Pons (tissue), 1 donor: ENCODE measurements around the gene C16orf95.
"Not testable (repeated sequence)": the region's sequence is repeated elsewhere in the genome, so short reads cannot be mapped to it uniquely, and the experiment has no call there.

Experiments
- DNase-seq: peaks from one replicate; pipeline ENCODE4 v3.0.0-alpha.2; 2016; ENCODE audit warnings: low spot score

The C16orf95 gene

GRCh38 chr16:87286839-87287626 lies 30.2 kb downstream of the C16orf95 start:
- DNase-seq, result no peak

GRCh38 chr16:87284183-87284582 lies 33.0 kb downstream of the C16orf95 start:
- DNase-seq, result no peak

- no peak for DNase-seq
These were observed 38.0 kb downstream of the C16orf95 start for GRCh38 chr16:87279094-87279658.

- DNase-seq, result peak; percentile 61
These were observed 38.8 kb downstream of the C16orf95 start for GRCh38 chr16:87278191-87279093.

DNA sequence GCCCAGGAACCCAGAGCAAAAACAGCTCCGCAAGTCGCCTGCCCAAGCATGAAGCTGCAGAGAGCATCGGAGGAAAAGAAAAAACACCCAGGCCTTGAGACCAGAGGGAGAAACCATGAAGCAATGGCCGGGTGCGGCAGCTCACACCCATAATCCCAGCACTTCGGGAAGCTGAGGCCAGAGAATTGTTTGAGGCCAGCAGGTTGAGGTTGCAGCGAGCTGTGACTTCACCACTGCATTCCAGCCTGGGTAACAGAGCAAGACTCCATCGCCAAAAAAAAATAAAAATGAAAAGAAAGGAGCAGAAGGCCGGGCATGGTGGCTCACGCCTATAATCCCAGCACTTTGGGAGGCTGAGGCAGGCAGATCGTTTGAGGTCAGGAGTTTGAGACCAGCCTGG lies 40.3 kb downstream of the C16orf95 start:
- DNase-seq, result no peak

GRCh38 chr16:87276091-87276701 lies 41.0 kb downstream of the C16orf95 start:
- DNase-seq, result no peak

- no peak for DNase-seq
These were observed 42.4 kb downstream of the C16orf95 start for GRCh38 chr16:87274794-87275193.

GRCh38 chr16:87273471-87274030 lies 43.6 kb downstream of the C16orf95 start:
- DNase-seq, result no peak

DNA sequence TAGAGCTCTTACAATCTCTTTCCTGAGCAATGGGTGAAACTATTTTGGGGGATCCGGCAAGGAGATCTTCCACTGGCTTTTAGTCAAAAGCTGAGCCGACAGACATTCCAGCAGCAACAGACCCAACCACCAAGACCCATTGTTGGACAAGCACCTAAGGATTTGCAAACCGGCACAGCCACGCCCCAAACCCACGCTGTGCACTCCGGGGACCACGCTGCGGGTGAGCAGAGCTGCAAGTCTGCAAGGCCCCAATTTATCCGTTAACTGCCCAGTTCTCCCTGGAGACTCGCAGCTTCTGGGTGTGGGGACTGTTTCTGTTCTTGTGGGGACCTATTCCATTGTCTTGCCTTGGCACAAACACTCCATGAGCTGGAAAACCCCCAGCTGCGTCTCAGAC lies 45.9 kb downstream of the C16orf95 start:
- no peak for DNase-seq

- DNase-seq, result no peak
These were observed 49.6 kb downstream of the C16orf95 start for GRCh38 chr16:87267566-87267965.

- no peak for DNase-seq
These were observed 50.3 kb downstream of the C16orf95 start for GRCh38 chr16:87266846-87267245.

- DNase-seq, result no peak
These were observed 51.9 kb downstream of the C16orf95 start for GRCh38 chr16:87265261-87265660.

GRCh38 chr16:87264634-87265033 lies 52.6 kb downstream of the C16orf95 start:
- no peak for DNase-seq

DNA sequence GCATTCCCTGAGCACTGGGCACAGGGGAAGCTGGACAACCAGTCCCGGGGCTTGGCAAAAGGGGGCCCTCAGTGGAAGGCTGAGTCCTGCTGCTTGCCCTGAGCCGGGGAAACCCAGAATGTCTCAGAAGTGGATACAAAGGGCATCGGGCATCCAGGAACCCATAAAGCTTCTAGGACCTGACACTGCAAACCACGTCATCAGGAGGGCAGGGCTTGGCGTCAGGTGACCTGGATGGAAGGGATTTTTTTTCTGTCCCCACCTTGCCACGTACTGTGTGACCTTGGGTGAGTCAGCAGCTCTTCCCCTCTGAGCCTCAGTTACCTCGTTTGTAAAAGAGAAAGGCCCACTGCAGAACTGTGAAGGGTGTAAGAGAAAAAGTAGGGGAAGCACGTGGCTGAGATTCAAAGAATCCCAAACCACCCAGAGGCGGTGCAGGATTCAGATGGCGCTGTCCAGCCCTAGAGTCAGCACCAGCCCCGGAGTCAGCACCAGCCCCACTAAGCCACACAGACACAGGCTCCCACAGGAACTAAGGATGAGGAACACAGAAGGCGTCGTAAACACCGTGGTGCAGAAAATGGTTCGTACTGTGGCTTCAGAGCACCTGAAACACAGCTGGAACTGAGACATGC lies 53.7 kb downstream of the C16orf95 start:
- no peak for DNase-seq

DNA sequence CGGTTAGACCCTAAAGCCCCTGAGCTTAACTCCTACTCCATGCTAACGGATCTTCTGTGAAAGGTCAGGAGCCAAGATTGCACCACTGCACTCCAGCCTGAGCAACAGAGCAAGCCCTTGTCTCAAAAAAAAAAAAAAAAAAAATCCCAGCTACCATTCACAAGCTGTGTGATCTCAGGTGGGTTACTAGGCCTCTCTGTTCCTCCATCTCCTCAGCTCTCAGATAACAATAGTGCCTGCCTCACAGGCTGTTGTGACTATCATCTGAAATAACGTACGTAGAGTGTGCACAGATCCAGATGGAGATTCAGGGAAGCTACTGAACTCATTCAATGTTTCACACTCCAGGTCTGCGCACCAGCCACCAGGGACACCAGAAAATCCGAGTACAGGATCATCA lies 57.8 kb downstream of the C16orf95 start:
- DNase-seq, result no peak

DNA sequence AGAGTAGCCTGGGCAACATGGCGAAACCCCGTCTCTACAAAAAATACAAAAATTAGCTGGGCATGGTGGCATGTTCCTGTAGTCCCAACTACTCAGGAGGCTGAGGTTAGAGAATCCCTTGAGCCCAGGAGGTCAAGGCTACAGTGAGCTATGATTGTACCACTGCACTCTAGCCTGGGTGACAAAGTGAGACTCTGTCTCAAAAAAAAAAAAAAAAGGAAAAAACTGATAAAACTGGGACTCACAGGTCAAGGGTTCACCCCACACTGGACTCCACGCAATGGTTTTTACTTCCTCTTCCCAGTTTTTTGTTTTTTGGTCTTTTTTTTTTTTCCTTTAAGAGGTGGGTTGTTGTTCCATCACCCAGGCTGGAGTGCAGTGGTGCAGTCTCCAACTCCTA lies 58.5 kb downstream of the C16orf95 start:
- not testable (repeated sequence) for DNase-seq

- DNase-seq, result no peak
These were observed 61.3 kb downstream of the C16orf95 start for GRCh38 chr16:87255866-87256265.

DNA sequence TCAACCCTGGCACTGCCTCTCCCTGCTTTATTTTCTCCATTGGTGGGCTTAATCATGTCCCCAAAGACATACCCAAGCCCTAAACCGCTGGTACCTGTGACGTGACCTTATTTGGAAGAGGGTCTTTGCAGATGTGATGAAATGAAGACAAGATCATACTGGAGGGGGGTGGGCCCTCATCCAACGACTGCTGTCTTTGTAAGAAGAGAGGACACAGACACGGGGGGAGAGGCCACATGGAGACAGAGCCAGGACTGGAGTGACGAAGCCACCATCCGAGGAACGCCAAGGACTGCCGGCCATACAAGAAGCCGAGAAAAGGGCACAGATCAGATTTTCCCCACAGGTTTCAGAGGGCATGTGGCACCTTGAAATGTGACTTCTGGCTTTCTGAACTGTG lies 62.5 kb downstream of the C16orf95 start:
- DNase-seq, result no peak

DNA sequence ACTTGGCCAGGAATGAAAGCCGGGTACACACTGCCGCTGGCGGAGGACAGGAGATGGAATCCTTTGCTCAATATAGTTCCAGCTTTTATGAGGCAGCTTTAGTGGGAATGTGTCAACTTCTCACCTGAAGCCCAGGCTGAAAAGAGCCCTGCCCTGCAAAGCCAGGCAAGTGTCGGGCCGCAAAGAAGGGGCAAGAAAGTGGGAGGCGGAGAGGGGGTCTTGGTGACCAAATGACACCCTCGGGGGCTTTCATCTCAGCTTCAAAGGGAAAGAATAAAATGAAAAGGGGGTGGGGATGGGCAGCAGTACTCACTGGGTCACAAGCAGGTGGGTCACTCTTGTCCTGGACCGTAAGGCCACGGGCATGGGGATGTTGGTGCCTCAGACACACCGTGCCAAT lies 62.9 kb downstream of the C16orf95 start:
- no peak for DNase-seq

DNA sequence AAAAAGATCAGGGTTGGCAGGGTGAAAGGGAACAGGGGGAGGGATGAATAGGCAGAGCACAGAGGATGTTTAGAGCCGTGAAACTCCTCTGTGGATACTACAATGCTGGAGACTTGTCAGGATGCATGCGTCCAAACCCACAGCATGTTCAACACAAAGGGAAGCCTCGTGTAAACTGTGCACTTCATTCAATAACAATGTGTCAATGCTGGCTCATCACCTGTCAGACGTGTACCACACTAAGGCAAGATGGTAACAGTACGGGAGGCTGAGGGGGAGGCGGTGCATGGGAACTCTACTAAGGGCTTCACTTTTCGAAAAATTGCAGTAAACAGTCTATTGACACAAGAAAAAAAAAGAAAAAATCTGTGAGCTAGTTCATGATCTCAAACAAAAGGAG lies 63.7 kb downstream of the C16orf95 start:
- no peak for DNase-seq
